GM18909 (cell line): ENCODE measurements around the gene ME1.

ENCODE experiments used
- ATAC-seq: cut with Tn5 transposase; IDR thresholded peaks from one replicate; pipeline ENCODE4 v1.9.1; 2021; ENCODE audit warnings: mild to moderate bottlenecking; ENCODE audit not compliant: unreplicated experiment, poor library complexity

The ME1 gene

GRCh38 chr6:83433177-83433576 lies 2.3 kb upstream of the ME1 start:
- ATAC-seq, result no peak

- ATAC-seq, result no peak
These were observed 1.8 kb upstream of the ME1 start for GRCh38 chr6:83432636-83433035.

GRCh38 chr6:83431545-83432155 lies 799 bp upstream of the ME1 start:
- no peak for ATAC-seq

- ATAC-seq, result peak; percentile 9
These were observed 817 bp downstream of the ME1 start for GRCh38 chr6:83429857-83430610.

GRCh38 chr6:83429269-83429668 lies 1.6 kb downstream of the ME1 start:
- no peak for ATAC-seq

GRCh38 chr6:83424392-83425018 lies 6.3 kb downstream of the ME1 start:
- ATAC-seq, result no peak

- peak; percentile 64 for ATAC-seq
These were observed 12.8 kb downstream of the ME1 start for GRCh38 chr6:83417880-83418663.

GRCh38 chr6:83413068-83413467 lies 17.8 kb downstream of the ME1 start:
- no peak for ATAC-seq

- ATAC-seq, result no peak
These were observed 19.1 kb downstream of the ME1 start for GRCh38 chr6:83411731-83412130.

GRCh38 chr6:83403191-83403590 lies 27.7 kb downstream of the ME1 start:
- ATAC-seq, result no peak

GRCh38 chr6:83389606-83390005 lies 41.2 kb downstream of the ME1 start:
- ATAC-seq, result no peak

- no peak for ATAC-seq
These were observed 45.4 kb downstream of the ME1 start for GRCh38 chr6:83385473-83385872.

GRCh38 chr6:83384751-83385150 lies 46.1 kb downstream of the ME1 start:
- ATAC-seq, result no peak

GRCh38 chr6:83381949-83382348 lies 48.9 kb downstream of the ME1 start:
- no peak for ATAC-seq

- ATAC-seq, result no peak
These were observed 52.0 kb downstream of the ME1 start for GRCh38 chr6:83378621-83379388.

GRCh38 chr6:83371423-83371822 lies 59.4 kb downstream of the ME1 start:
- no peak for ATAC-seq

GRCh38 chr6:83370567-83370966 lies 60.3 kb downstream of the ME1 start:
- no peak for ATAC-seq

GRCh38 chr6:83369692-83370091 lies 61.2 kb downstream of the ME1 start:
- ATAC-seq, result no peak

- no peak for ATAC-seq
These were observed 62.3 kb downstream of the ME1 start for GRCh38 chr6:83368577-83368976.

- ATAC-seq, result no peak
These were observed 63.7 kb downstream of the ME1 start for GRCh38 chr6:83367104-83367503.
